ENCODE results near the gene SCARB1.

DNA sequence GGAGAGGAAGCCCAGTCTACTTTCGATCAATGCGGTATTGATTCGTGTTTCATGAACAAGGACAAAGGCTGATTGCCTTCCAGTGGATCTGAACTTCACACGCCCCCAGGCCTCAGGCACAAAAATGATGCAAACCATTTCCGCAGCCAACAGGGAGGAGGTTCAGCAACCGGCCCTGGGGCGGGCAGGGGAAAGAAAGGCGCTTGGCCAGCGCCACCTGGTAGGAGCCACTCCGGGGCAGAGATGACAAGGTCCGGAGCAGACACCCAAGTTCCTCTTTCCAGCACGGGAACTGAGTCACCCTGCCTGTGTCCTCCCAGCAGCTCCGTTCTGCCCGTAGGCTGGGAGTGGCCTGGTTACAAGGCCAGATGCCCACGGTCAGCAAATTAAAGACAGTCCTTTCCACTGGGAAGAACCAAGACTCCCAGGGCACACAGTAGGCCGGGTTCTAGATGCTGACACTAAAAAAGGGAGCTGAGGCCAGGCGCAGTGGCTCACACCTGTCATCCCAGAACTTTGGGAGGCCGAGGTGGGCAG, 136.3 kb downstream of the SCARB1 start:
- TF ChIP-seq, protein P1, sequence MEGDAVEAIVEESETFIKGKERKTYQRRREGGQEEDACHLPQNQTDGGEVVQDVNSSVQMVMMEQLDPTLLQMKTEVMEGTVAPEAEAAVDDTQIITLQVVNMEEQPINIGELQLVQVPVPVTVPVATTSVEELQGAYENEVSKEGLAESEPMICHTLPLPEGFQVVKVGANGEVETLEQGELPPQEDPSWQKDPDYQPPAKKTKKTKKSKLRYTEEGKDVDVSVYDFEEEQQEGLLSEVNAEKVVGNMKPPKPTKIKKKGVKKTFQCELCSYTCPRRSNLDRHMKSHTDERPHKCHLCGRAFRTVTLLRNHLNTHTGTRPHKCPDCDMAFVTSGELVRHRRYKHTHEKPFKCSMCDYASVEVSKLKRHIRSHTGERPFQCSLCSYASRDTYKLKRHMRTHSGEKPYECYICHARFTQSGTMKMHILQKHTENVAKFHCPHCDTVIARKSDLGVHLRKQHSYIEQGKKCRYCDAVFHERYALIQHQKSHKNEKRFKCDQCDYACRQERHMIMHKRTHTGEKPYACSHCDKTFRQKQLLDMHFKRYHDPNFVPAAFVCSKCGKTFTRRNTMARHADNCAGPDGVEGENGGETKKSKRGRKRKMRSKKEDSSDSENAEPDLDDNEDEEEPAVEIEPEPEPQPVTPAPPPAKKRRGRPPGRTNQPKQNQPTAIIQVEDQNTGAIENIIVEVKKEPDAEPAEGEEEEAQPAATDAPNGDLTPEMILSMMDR (IDR thresholded peaks at IDR 0.05; ENCODE audit: low read length): no peak
- TF ChIP-seq EZH2 (IDR thresholded peaks at IDR 0.05; ENCODE audit: borderline replicate concordance, low read length): no peak
